Mesendoderm (in vitro differentiated cells): ENCODE results near the gene ACAT2.

Source experiments
- DNase-seq: peaks from one replicate; pipeline ENCODE4 v3.0.0; 2013
- H2AK5ac ChIP-seq: 2 replicates; pipeline ENCODE4 v1.6.1; 2013; ENCODE audit warnings: low read length, inconsistent platforms
- H2BK120ac ChIP-seq: 2 replicates; pipeline ENCODE4 v1.6.1; 2013; ENCODE audit warnings: low read depth, mild to moderate bottlenecking, low read length, moderate library complexity, mixed read lengths
- H2BK15ac ChIP-seq: replicated peaks from 2 replicates; pipeline ENCODE4 v1.6.1; 2013; ENCODE audit warnings: low read depth, mild to moderate bottlenecking, moderate library complexity
- H2BK5ac ChIP-seq: 2 replicates; pipeline ENCODE4 v1.6.1; 2013; ENCODE audit warnings: low read length, inconsistent platforms
- H3K18ac ChIP-seq: 2 replicates; pipeline ENCODE4 v1.6.1; 2013; ENCODE audit warnings: mild to moderate bottlenecking, low read length, mixed read lengths
- H3K23ac ChIP-seq: one replicate; pipeline ENCODE4 v1.6.1; 2013; ENCODE audit warnings: low read length
- H3K27ac ChIP-seq: 2 replicates; pipeline ENCODE4 v1.5.1; 2013; ENCODE audit warnings: low read depth, mild to moderate bottlenecking, inconsistent platforms, low read length, moderate library complexity
- H3K27me3 ChIP-seq: 2 replicates; pipeline ENCODE4 v1.6.1; 2013; ENCODE audit warnings: low read length, control low read depth, mild to moderate bottlenecking, inconsistent platforms; ENCODE audit not compliant: insufficient read depth, poor library complexity
- H3K36me3 ChIP-seq: 2 replicates; pipeline ENCODE4 v1.6.1; 2013; ENCODE audit warnings: low read length, inconsistent platforms; ENCODE audit not compliant: control insufficient read depth, insufficient read depth
- H3K4ac ChIP-seq: one replicate; pipeline ENCODE4 v1.6.1; 2013; ENCODE audit warnings: low read depth, mild to moderate bottlenecking, low read length, moderate library complexity
- H3K4me1 ChIP-seq: 2 replicates; pipeline ENCODE4 v1.6.1; 2013; ENCODE audit warnings: low read depth, low read length, inconsistent platforms; ENCODE audit not compliant: control insufficient read depth
- H3K4me2 ChIP-seq: 2 replicates; pipeline ENCODE4 v1.6.1; 2013; ENCODE audit warnings: low read length
- H3K4me3 ChIP-seq: 2 replicates; pipeline ENCODE4 v1.5.1; 2013; ENCODE audit warnings: mild to moderate bottlenecking, low read length
- H3K56ac ChIP-seq: one replicate; pipeline ENCODE4 v1.6.1; 2013; ENCODE audit warnings: low read length
- H3K79me1 ChIP-seq: 2 replicates; pipeline ENCODE4 v1.6.1; 2013; ENCODE audit warnings: low read length, inconsistent platforms
- H3K79me2 ChIP-seq: 2 replicates; pipeline ENCODE4 v1.6.1; 2013; ENCODE audit warnings: mild to moderate bottlenecking, low read length; ENCODE audit not compliant: control insufficient read depth, insufficient read depth
- H3K9ac ChIP-seq: 2 replicates; pipeline ENCODE4 v1.6.1; 2013; ENCODE audit warnings: low read length, inconsistent platforms
- H4K5ac ChIP-seq: one replicate; pipeline ENCODE4 v1.6.1; 2013; ENCODE audit warnings: low read length
- H4K8ac ChIP-seq: one replicate; pipeline ENCODE4 v1.6.1; 2013; ENCODE audit warnings: low read depth, mild to moderate bottlenecking, control low read depth, low read length, moderate library complexity
- WGBS: extraction: QIAGEN DNeasy Blood & Tissue Kit; methylation state at CpG from one replicate; pipeline ENCODE4 v1.1.7; 2013; ENCODE audit warnings: low lambda C conversion rate, missing lambda C conversion rate; ENCODE audit not compliant: insufficient coverage; ENCODE audit errors: extremely low coverage; 5-methylcytosine and 5-hydroxymethylcytosine counted together

The ACAT2 gene

DNA sequence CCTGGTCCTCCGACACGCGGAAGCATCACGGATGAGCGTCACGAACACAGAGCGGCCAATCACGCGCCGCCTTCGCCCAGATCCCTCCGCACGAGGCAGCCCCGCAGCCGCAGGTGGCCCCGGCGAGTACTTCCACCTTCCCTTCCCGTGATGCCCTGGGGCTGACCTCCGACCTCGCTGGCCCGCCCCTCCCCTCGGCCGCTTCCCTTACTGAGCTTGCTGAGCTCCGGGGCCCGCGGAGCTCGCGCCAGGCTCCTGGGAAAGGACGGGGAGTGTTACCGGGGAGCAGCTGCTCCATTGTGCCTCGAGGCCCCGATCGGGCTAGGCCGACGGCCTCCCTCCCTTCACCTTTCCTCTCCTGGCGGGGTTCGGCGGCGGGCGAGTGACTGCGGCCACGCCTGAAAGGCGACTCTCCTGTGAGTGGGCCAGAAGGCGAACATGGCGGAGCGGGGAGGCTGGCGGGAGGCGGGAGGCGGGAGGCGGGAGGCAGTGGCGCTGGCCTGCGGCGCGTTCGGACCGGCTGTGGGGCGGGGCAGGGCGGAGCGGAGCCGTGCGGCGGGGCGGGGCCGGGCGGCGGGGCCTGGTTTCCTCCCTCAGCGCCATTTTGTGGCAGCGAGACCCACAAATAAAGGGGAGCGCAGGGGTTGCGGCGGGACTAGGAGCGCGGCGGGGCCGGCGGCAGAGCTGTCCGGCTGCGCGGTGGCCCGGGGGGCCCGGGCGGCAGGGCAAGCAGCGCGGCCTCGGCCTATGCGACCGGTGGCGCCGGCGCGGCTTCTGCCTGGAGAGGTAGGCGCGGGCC lies 34.7 kb upstream of the ACAT2 start, which contains the start of gene WTAP:
WTAP (plus strand) TSS at position 589 of the 799 bp plus-strand sequence. CDS start 8,760 bp downstream, outside the sequence.
- Histone ChIP-seq H2BK5ac (peak within 1 kb of the TSS; percentile 96), H3K4me3 (peak within 1 kb of the TSS; percentile 95), H4K5ac (no peak within 1 kb of the TSS), H3K18ac (peak within 1 kb of the TSS; percentile 99), H3K79me1 (peaks cover 8% of the 10 kb centered on the region), H3K4me1 (no peaks in the 10 kb centered on the region), H3K79me2 (peaks cover 65% of the 10 kb centered on the region), H3K36me3 (peaks cover 1% of the 10 kb centered on the region), H2AK5ac (no peak within 1 kb of the TSS), H2BK120ac (peak within 1 kb of the TSS; percentile 30), H3K23ac (peak within 1 kb of the TSS; percentile 86), H3K4ac (peak within 1 kb of the TSS; percentile 95), H2BK15ac (no peak within 1 kb of the TSS), H3K4me2 (peak within 1 kb of the TSS; percentile 58), H3K27ac (peak within 1 kb of the TSS; percentile 99), H3K27me3 (no peaks in the 10 kb centered on the region), H3K56ac (peak within 1 kb of the TSS; percentile 99), H4K8ac (peak within 1 kb of the TSS; percentile 98), H3K9ac (peak within 1 kb of the TSS; percentile 98)
- DNase-seq = peak; percentile 98
- WGBS = no CpG with 5 or more reads among the region's 93 CpGs

DNA sequence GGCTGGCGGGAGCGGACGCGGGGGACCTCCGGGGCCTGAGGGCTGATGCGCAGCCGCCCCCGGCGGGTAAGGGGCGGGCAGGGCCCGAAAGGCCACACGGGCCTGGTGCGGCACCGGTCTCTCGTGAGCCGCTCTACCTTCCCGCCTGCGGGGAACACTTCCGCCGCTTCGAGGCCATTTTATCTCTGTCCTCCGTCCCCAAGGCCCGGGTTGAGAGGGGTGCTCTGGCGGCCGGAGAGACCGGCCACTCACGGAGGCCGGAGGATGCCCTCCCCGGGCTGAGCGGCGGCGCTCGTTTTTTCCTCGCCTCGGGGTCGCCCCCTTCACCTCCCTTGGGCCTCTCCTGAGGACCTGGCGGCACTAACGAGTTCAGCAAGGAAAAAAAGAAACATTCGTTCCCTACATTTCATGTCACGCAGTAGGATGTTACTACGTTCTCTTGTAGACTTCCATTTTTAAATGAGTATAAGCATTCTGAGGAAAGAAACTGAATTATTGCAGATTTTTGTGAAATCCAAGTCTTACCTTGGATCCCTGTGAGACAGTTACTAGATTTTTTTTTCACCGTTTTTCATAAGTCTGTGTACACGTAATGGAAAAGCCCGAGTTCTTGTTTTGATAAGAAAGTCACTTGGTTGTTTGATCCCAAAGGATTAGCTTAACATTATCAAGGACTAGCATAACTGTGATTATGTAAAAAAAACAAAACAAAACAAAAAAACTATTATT lies 34.0 kb upstream of the ACAT2 start:
- WGBS = no CpG with 5 or more reads among the region's 44 CpGs

DNA sequence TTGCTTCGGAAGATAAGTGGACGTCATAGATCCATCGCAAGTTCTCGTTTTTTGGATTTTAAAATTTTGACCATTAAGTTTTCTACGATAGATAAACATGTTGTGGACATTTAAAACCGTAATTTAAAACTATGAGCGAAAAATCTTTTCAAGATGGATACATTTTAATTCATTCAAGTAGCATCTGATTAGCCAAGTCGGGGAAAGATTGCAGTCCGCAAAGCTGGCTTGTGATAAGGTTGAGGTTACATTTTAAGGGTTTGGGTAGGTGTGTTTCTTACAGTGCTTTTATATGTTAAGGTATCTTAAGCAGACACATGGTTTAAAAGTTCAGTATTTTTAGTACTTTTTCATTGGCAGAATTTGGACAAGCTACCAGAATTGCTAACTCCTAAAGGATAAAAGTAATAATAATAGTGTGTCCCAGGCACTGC lies 33.3 kb upstream of the ACAT2 start:
- Histone ChIP-seq H3K56ac (peak overlapping the region; percentile 47), H3K4me3 (peak overlapping the region; percentile 62), H2BK5ac (no peak overlapping the region), H3K4me1 (no peaks in the 10 kb centered on the region), H3K27me3 (no peaks in the 10 kb centered on the region), H4K8ac (no peak overlapping the region), H3K4me2 (peak overlapping the region; percentile 55), H3K79me1 (peaks cover 2% of the 10 kb centered on the region), H3K79me2 (peaks cover 72% of the 10 kb centered on the region), H3K36me3 (no peaks in the 10 kb centered on the region), H3K18ac (no peak overlapping the region), H3K23ac (no peak overlapping the region), H2BK15ac (no peak overlapping the region), H3K9ac (peak overlapping the region; percentile 93), H3K4ac (no peak overlapping the region), H2BK120ac (no peak overlapping the region), H4K5ac (no peak overlapping the region), H3K27ac (no peak overlapping the region), H2AK5ac (no peak overlapping the region)
- WGBS = no CpG with 5 or more reads among the region's 9 CpGs
- DNase-seq = peak; percentile 22

More for the DNA sequence above, 34.0 kb upstream of the ACAT2 start:
- peak; percentile 70 for DNase-seq
- Histone ChIP-seq H3K4me1 (no peaks in the 10 kb centered on the region), H2BK120ac (peak overlapping the region; percentile 16), H3K56ac (peak overlapping the region; percentile 94), H3K79me2 (peaks cover 71% of the 10 kb centered on the region), H2BK5ac (peak overlapping the region; percentile 26), H4K8ac (peak overlapping the region; percentile 98), H3K4me2 (no peak overlapping the region), H3K23ac (peak overlapping the region; percentile 86), H3K79me1 (peaks cover 6% of the 10 kb centered on the region), H3K4ac (peak overlapping the region; percentile 95), H3K9ac (peak overlapping the region; percentile 93), H2AK5ac (no peak overlapping the region), H3K4me3 (peak overlapping the region; percentile 95), H3K18ac (peak overlapping the region; percentile 99), H4K5ac (no peak overlapping the region), H3K27ac (peak overlapping the region; percentile 98), H2BK15ac (no peak overlapping the region), H3K36me3 (peaks cover 1% of the 10 kb centered on the region), H3K27me3 (no peaks in the 10 kb centered on the region)

DNA sequence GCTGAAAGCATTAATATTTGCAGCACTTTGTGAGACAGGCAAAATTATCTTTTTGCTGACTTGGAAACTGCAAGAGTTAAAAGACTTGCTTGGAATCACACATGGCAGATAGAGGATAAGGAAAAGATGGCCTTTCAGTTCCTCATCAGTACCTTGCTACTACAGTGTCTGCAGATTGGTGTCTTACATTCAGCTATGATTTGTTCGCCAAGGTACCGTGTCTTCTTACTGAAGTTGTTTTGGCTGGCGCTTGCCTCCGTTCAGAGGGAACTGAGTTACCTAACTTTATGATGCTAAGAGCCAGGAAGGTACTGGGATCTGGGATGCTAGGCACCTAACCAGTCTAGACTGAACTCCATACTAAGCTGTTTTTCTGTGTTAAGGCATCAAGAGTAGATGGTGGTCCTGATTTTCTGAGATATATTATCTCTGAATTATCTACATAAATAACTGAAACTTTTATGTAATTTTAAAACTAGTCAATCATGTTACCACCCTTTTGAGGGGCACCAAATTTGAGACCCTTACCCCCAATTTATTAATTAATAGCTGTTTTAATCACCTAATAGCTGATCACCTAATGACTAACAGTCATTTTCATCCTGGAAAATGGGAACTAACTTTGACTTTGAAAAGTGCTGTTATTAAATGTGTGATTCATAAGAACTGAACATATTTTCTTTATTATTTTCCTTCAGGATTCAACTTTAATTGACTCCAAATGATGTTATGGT lies 32.1 kb upstream of the ACAT2 start:
- Histone ChIP-seq H4K8ac (no peak overlapping the region), H3K36me3 (no peaks in the 10 kb centered on the region), H3K27me3 (no peaks in the 10 kb centered on the region), H3K79me1 (peaks cover 2% of the 10 kb centered on the region), H2BK15ac (no peak overlapping the region), H3K4ac (no peak overlapping the region), H3K4me2 (peak overlapping the region; percentile 71), H3K18ac (no peak overlapping the region), H4K5ac (no peak overlapping the region), H3K79me2 (peaks cover 79% of the 10 kb centered on the region), H3K23ac (no peak overlapping the region), H3K27ac (no peak overlapping the region), H3K9ac (peak overlapping the region; percentile 47), H2BK5ac (no peak overlapping the region), H2AK5ac (no peak overlapping the region), H3K4me1 (no peaks in the 10 kb centered on the region), H3K56ac (peak overlapping the region; percentile 56), H3K4me3 (no peak overlapping the region), H2BK120ac (no peak overlapping the region)
- WGBS = no CpG with 5 or more reads among the region's 4 CpGs
- peak; percentile 25 for DNase-seq

DNA sequence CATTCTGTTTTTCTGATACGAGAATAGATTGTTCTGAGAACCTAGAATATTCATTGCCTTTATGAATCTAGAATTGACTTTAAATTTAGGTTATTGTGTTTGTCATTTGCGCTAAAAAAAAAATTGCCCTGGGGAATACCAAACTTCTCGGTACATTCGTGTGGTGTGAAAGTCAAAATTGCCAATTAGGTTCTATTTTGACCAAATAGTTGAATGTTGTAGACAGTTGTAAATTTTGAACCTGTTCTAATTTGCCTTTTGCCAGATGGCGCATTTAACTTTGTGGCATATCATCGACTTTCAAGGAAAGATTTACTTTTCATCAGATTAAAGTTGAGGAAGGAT lies 31.5 kb upstream of the ACAT2 start:
- no peak overlapping the region for H3K9ac ChIP-seq
- H2BK5ac ChIP-seq = no peak overlapping the region
- H3K23ac ChIP-seq = no peak overlapping the region
- no peak overlapping the region for H3K56ac ChIP-seq
- H3K79me1 ChIP-seq = peaks cover 2% of the 10 kb centered on the region
- no peak overlapping the region for H3K4ac ChIP-seq
- no peak overlapping the region for H3K4me2 ChIP-seq
- no peak overlapping the region for H2BK15ac ChIP-seq
- H3K79me2 ChIP-seq = peaks cover 79% of the 10 kb centered on the region
- H3K4me1 ChIP-seq = no peaks in the 10 kb centered on the region
- H3K27ac ChIP-seq = no peak overlapping the region
- DNase-seq = no peak
- no peak overlapping the region for H4K8ac ChIP-seq
- no peaks in the 10 kb centered on the region for H3K36me3 ChIP-seq
- H3K27me3 ChIP-seq = no peaks in the 10 kb centered on the region
- H2AK5ac ChIP-seq = no peak overlapping the region
- no CpG with 5 or more reads among the region's 6 CpGs for WGBS
- H4K5ac ChIP-seq = no peak overlapping the region
- H3K4me3 ChIP-seq = no peak overlapping the region
- H3K18ac ChIP-seq = no peak overlapping the region
- no peak overlapping the region for H2BK120ac ChIP-seq
